Endothelial cell of umbilical vein (primary cell): Measurements from ENCODE around the gene HAGH. TPM values are rescaled to one million over a fixed set of nuclear protein-coding genes. Genes with fewer than 3 reads are reported as not detected.

ENCODE experiments used
- BruUV-seq: library from RNA; stranded (reverse); fragments of 400-500 nt; replicated peaks from 2 replicates; lab custom pipeline; 2021; lab: Mats Ljungman, UMichigan
- CTCF ChIA-PET: fragments of 300-600, 350-600 bp; sonication (Branson Sonifier 250); formaldehyde crosslinking; loops from one replicate; lab custom pipeline; 2021; ENCODE audit warnings: antibody characterized with exemption, inconsistent platforms; lab: Charles Lee
- POLR2A ChIA-PET: fragments of 300-600, 350-600 bp; sonication (Branson Sonifier 250); formaldehyde crosslinking; loops from one replicate; lab custom pipeline; 2021; ENCODE audit warnings: antibody characterized with exemption, inconsistent platforms; lab: Charles Lee
- DNase-seq: peaks from one replicate; pipeline ENCODE4 v3.0.0-alpha.2; 2011; ENCODE audit warnings: low read depth, low spot score
- FAIRE-seq: peaks from 2 replicates; lab custom pipeline; 2011; peaks lifted over from hg19 to GRCh38; lab: Jason Lieb, UNC
- H2AFZ ChIP-seq: 2 replicates; pipeline ENCODE4 v1.6.0; 2012; ENCODE audit warnings: low read depth, low read length, control low read depth, inconsistent platforms
- H3K27ac ChIP-seq: 2 replicates; pipeline ENCODE4 v1.5.1; 2011; ENCODE audit warnings: low read depth, mild to moderate bottlenecking, control low read depth, low read length, moderate library complexity; ENCODE audit not compliant: insufficient read depth
- H3K27me3 ChIP-seq, 2 experiments: 2 replicates each; pipeline versions ENCODE4 v1.6.0 to v1.6.1; 2011; ENCODE audit warnings: low read length in 2 of 2, mixed read lengths in 1 of 2; ENCODE audit not compliant: control insufficient read depth in 2 of 2, insufficient read depth in 2 of 2
- H3K36me3 ChIP-seq, 2 experiments: 2 replicates in 1 of 2; 3 replicates in 1 of 2; pipeline ENCODE4 v1.5.1; 2011; ENCODE audit warnings: low read length in 2 of 2, mild to moderate bottlenecking in 1 of 2, moderate library complexity in 1 of 2; ENCODE audit not compliant: control insufficient read depth in 2 of 2, insufficient read depth in 2 of 2; ENCODE audit errors: extremely low read depth in 1 of 2
- H3K4me1 ChIP-seq: 3 replicates; pipeline ENCODE4 v1.5.1; 2011; ENCODE audit warnings: mild to moderate bottlenecking, low read length; ENCODE audit not compliant: control insufficient read depth, insufficient read depth; ENCODE audit errors: extremely low read depth
- H3K4me2 ChIP-seq: 2 replicates; pipeline ENCODE4 v1.6.1; 2011; ENCODE audit warnings: low read length, control low read depth, mixed read lengths; ENCODE audit not compliant: insufficient read depth
- H3K4me3 ChIP-seq, 3 experiments: fragments of 200-600 bp in 1 of 3; sonication (generic), shearing (Covaris generic) in 1 of 3; replicated peaks in 1 of 3; 2 replicates each; pipeline ENCODE4 v1.5.1; 2011 to 2016; ENCODE audit warnings: control low read depth in 3 of 3, low read length in 3 of 3, mild to moderate bottlenecking in 2 of 3, inconsistent platforms in 1 of 3, low read depth in 1 of 3, moderate library complexity in 1 of 3; ENCODE audit not compliant: insufficient read depth in 1 of 3
- H3K79me2 ChIP-seq: 2 replicates; pipeline ENCODE4 v1.6.0; 2012; ENCODE audit warnings: low read length, inconsistent platforms; ENCODE audit not compliant: control insufficient read depth, insufficient read depth
- H3K9ac ChIP-seq: replicated peaks from 2 replicates; pipeline ENCODE3; 2011; ENCODE audit warnings: low read length, control low read depth; ENCODE audit not compliant: insufficient read depth; ENCODE audit errors: extremely low read depth
- H3K9me1 ChIP-seq: replicated peaks from 3 replicates; pipeline ENCODE4 v1.6.0; 2011; ENCODE audit warnings: mild to moderate bottlenecking, low read length; ENCODE audit not compliant: control insufficient read depth, insufficient read depth; ENCODE audit errors: extremely low read depth
- H3K9me3 ChIP-seq: replicated peaks from 2 replicates; pipeline ENCODE4 v1.5.1; 2012; ENCODE audit warnings: low read length, inconsistent platforms; ENCODE audit not compliant: control insufficient read depth, insufficient read depth
- H4K20me1 ChIP-seq: replicated peaks from 2 replicates; pipeline ENCODE3; 2011; ENCODE audit warnings: mild to moderate bottlenecking, low read length; ENCODE audit not compliant: control insufficient read depth, insufficient read depth; ENCODE audit errors: extremely low read depth
- EZH2 ChIP-seq: IDR thresholded peaks from 2 replicates; pipeline ENCODE4 v1.6.1; 2012; ENCODE audit warnings: borderline replicate concordance, low read depth, mild to moderate bottlenecking, moderate library complexity, low read length, inconsistent platforms; ENCODE audit not compliant: severe bottlenecking
- FOS ChIP-seq: IDR thresholded peaks from 2 replicates; pipeline ENCODE4 v1.6.1; 2011; ENCODE audit warnings: mild to moderate bottlenecking, low read length, moderate library complexity, borderline replicate concordance; ENCODE audit not compliant: insufficient read depth
- GATA2 ChIP-seq: IDR thresholded peaks from 2 replicates; pipeline ENCODE4 v1.7.0; 2011; ENCODE audit warnings: low read depth, mild to moderate bottlenecking, moderate library complexity, mixed read lengths, low read length; ENCODE audit not compliant: insufficient read length, insufficient read depth
- JUN ChIP-seq: IDR thresholded peaks from 2 replicates; pipeline ENCODE4 v1.6.1; 2011; ENCODE audit warnings: borderline replicate concordance, low read depth; ENCODE audit not compliant: insufficient read length, insufficient read depth
- MYC ChIP-seq: IDR thresholded peaks from one replicate; pipeline ENCODE4 v1.6.1; 2011; ENCODE audit warnings: mild to moderate bottlenecking, low read depth, low read length
- POLR2A ChIP-seq: IDR thresholded peaks from 2 replicates; pipeline ENCODE4 v1.6.1; 2012; ENCODE audit warnings: low read depth, mild to moderate bottlenecking, control low read depth, low read length
- POLR2AphosphoS5 ChIP-seq: IDR thresholded peaks from 2 replicates; pipeline ENCODE4 v1.6.1; 2012; ENCODE audit warnings: low read depth, mild to moderate bottlenecking, control low read depth, low read length, moderate library complexity; ENCODE audit not compliant: insufficient read depth
- dilution Hi-C: fragments of 300-500 bp; cut with MboI; formaldehyde crosslinking; loops from one replicate; pipeline ENCODE4 v1.15.0; 2019; ENCODE audit warnings: low sequenced_read_pairs; ENCODE audit not compliant: extremely low pct_ligation_motif_present
- intact Hi-C: fragments of 100-400 bp; cut with micrococcal nuclease; formaldehyde crosslinking; loops from one replicate; pipeline ENCODE4 v1.10.0; 2022
- polyA plus RNA-seq, 4 experiments: library from polyadenylated mRNA; depleted of rRNA in 3 of 4; stranded (reverse) in 3 of 4; unstranded in 1 of 4; fragments of >200 nt; gene quantifications; 2 replicates each; pipeline versions ENCODE4 v1.2.1 to v1.2.3, GENCODE V29; 2011 to 2012; ENCODE audit warnings: missing spikeins in 1 of 4
- total RNA-seq: library from RNA; stranded (reverse); gene quantifications from 2 replicates; pipeline ENCODE4 v1.2.3, GENCODE V29; 2021
- TF ChIP-seq, protein P1 (sequence below), 2 donors: IDR thresholded peaks; 1 replicate in 1 of 2; 2 replicates in 1 of 2; pipeline ENCODE4 v1.5.1; 2011; ENCODE audit warnings: low read length in 2 of 2, mild to moderate bottlenecking in 2 of 2, moderate library complexity in 2 of 2, control low read depth in 1 of 2, inconsistent platforms in 1 of 2, low read depth in 1 of 2; ENCODE audit not compliant: insufficient read depth in 1 of 2; ENCODE audit errors: extremely low read depth in 1 of 2
- TF ChIP-seq, protein P2 (sequence below): IDR thresholded peaks from 2 replicates; pipeline ENCODE4 v1.6.1; 2011; ENCODE audit not compliant: insufficient read depth, insufficient read length

HAGH gene
- total and polyA plus RNA-seq, 2 donors (not counting 3 experiments of a cell fraction or from before 2014, with no cell fraction given), result 54.3 to 84.2 TPM

DNA sequence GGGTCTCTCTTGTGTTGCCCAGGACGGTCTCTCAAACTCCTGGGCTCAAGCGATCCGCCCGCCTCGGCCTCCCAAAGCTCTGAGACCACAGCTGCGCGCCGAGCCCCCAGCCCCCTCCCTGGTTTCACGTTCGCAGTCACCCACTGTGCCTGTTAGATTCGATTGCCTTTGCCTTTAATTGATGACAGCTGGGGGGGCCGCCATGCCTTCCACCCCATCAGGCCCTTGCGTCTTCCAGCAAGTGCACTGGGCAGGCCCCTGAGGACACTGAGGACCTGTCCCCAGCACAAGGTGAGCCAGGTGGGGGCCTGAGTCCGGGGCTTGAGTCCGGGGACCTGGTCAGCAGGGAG, 36.4 kb downstream of the HAGH start:
- H3K4me2 ChIP-seq, result no peak overlapping the region
- no peak for FAIRE-seq
- dilution Hi-C loops, result no loop called here
- ChIA-PET POLR2A (no interaction called here), CTCF (no interaction called here)
- H3K4me3 ChIP-seq, result no peak overlapping the region
- H2AFZ ChIP-seq, result no peak overlapping the region
- BruUV-seq, result no TSS peak
- intact Hi-C loops, result no loop called here
- no peak overlapping the region for H3K27ac ChIP-seq
- TF ChIP-seq, protein P1, sequence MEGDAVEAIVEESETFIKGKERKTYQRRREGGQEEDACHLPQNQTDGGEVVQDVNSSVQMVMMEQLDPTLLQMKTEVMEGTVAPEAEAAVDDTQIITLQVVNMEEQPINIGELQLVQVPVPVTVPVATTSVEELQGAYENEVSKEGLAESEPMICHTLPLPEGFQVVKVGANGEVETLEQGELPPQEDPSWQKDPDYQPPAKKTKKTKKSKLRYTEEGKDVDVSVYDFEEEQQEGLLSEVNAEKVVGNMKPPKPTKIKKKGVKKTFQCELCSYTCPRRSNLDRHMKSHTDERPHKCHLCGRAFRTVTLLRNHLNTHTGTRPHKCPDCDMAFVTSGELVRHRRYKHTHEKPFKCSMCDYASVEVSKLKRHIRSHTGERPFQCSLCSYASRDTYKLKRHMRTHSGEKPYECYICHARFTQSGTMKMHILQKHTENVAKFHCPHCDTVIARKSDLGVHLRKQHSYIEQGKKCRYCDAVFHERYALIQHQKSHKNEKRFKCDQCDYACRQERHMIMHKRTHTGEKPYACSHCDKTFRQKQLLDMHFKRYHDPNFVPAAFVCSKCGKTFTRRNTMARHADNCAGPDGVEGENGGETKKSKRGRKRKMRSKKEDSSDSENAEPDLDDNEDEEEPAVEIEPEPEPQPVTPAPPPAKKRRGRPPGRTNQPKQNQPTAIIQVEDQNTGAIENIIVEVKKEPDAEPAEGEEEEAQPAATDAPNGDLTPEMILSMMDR (IDR thresholded peaks at IDR 0.05; ENCODE audit: extremely low read depth in 1 of 2, insufficient read depth in 1 of 2, low read depth in 1 of 2, low read length in 2 of 2), result no peak
- TF ChIP-seq EZH2 (no peak), MYC (no peak), POLR2A (no peak), POLR2AphosphoS5 (no peak), FOS (no peak), GATA2 (no peak), JUN (no peak)
- TF ChIP-seq, protein P2, sequence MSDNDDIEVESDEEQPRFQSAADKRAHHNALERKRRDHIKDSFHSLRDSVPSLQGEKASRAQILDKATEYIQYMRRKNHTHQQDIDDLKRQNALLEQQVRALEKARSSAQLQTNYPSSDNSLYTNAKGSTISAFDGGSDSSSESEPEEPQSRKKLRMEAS, result no peak
- H3K79me2 ChIP-seq, result peaks cover 9% of the 10 kb centered on the region
- no peak overlapping the region for H3K9ac ChIP-seq
- H3K9me3 ChIP-seq, result no peaks in the 10 kb centered on the region
- H3K4me1 ChIP-seq, result no peaks in the 10 kb centered on the region
- DNase-seq, result no peak
- H3K27me3 ChIP-seq, result no peaks in the 10 kb centered on the region
- no peaks in the 10 kb centered on the region for H3K9me1 ChIP-seq
- H3K36me3 ChIP-seq, result peaks cover 0 to 23% of the 10 kb centered on the region in 2 experiments
- no peaks in the 10 kb centered on the region for H4K20me1 ChIP-seq
